ENCODE measurements around the gene VIT. TPM values are rescaled to one million over a fixed set of nuclear protein-coding genes. Genes with fewer than 3 reads are reported as not detected.

The VIT gene
- total RNA-seq, 6 experiments from 2014 or later = not detected

- TF ChIP-seq CTCF (IDR thresholded peaks at IDR 0.05) (no peak), POLR2A (IDR thresholded peaks at IDR 0.05) (no peak)
Observed at GRCh38 chr2:36805635-36806224, 109.2 kb downstream of the VIT start.

GRCh38 chr2:36807223-36807886 lies 110.8 kb downstream of the VIT start:
- DNase-seq = no peak
- H3K27ac ChIP-seq = no peak overlapping the region
- TF ChIP-seq CTCF (IDR thresholded peaks at IDR 0.05) = no peak
- TF ChIP-seq POLR2A (IDR thresholded peaks at IDR 0.05) = no peak
- H3K9me3 ChIP-seq = no peaks in the 10 kb centered on the region
- no peaks in the 10 kb centered on the region for H3K36me3 ChIP-seq
- intact Hi-C loops (cut with DNase I) = no loop called here
- 82% methylated on average over 5 of the region's 5 CpGs for WGBS (ENCODE audit: insufficient coverage, low coverage, low lambda C conversion rate, missing lambda C conversion rate)
- ATAC-seq = no peak
- no peak overlapping the region for H3K4me3 ChIP-seq
- no peaks in the 10 kb centered on the region for H3K27me3 ChIP-seq
- H3K4me1 ChIP-seq = no peaks in the 10 kb centered on the region

More at GRCh38 chr2:36805635-36806224, 109.2 kb downstream of the VIT start:
- Histone ChIP-seq H3K4me1 (no peaks in the 10 kb centered on the region), H3K4me3 (no peak overlapping the region), H3K36me3 (no peaks in the 10 kb centered on the region), H3K9me3 (no peaks in the 10 kb centered on the region), H3K27me3 (no peaks in the 10 kb centered on the region), H3K27ac (no peak overlapping the region)
- DNase-seq (no peak), ATAC-seq (no peak)
- WGBS (ENCODE audit: insufficient coverage, low coverage, low lambda C conversion rate, missing lambda C conversion rate) = 68% methylated on average over 5 of the region's 11 CpGs
- intact Hi-C loops (cut with DNase I) = no loop called here

- Histone ChIP-seq H3K36me3 (no peaks in the 10 kb centered on the region), H3K27me3 (no peaks in the 10 kb centered on the region), H3K9me3 (no peaks in the 10 kb centered on the region), H3K27ac (no peak overlapping the region), H3K4me3 (no peak overlapping the region), H3K4me1 (no peaks in the 10 kb centered on the region)
- no CpG with 5 or more reads among the region's 35 CpGs for WGBS (ENCODE audit: insufficient coverage, low coverage, low lambda C conversion rate, missing lambda C conversion rate)
- TF ChIP-seq CTCF (IDR thresholded peaks at IDR 0.05) = no peak
- no peak for TF ChIP-seq POLR2A (IDR thresholded peaks at IDR 0.05)
- intact Hi-C loops (cut with DNase I) = no loop called here
- DNase-seq (no peak), ATAC-seq (no peak)
Observed at GRCh38 chr2:36808386-36809068, 112.0 kb downstream of the VIT start.

- H3K9me3 ChIP-seq = no peaks in the 10 kb centered on the region
- DNase-seq (no peak), ATAC-seq (no peak)
- no peaks in the 10 kb centered on the region for H3K27me3 ChIP-seq
- no peak overlapping the region for H3K27ac ChIP-seq
- H3K4me1 ChIP-seq = no peaks in the 10 kb centered on the region
- no peaks in the 10 kb centered on the region for H3K36me3 ChIP-seq
- intact Hi-C loops (cut with DNase I) = no loop called here
- H3K4me3 ChIP-seq = no peak overlapping the region
- 65% methylated on average over 3 of the region's 3 CpGs for WGBS (ENCODE audit: insufficient coverage, low coverage, low lambda C conversion rate, missing lambda C conversion rate)
- TF ChIP-seq CTCF (IDR thresholded peaks at IDR 0.05) = no peak
Observed at GRCh38 chr2:36809069-36809445, 112.5 kb downstream of the VIT start.
